ENCODE data around the gene UBXN10. TPM values are rescaled to one million over a fixed set of nuclear protein-coding genes. Genes with fewer than 3 reads are reported as not detected.

UBXN10 gene
- total and polyA plus RNA-seq, 2 of the 4 experiments (the other 2 are of a cell fraction): not detected

DNA sequence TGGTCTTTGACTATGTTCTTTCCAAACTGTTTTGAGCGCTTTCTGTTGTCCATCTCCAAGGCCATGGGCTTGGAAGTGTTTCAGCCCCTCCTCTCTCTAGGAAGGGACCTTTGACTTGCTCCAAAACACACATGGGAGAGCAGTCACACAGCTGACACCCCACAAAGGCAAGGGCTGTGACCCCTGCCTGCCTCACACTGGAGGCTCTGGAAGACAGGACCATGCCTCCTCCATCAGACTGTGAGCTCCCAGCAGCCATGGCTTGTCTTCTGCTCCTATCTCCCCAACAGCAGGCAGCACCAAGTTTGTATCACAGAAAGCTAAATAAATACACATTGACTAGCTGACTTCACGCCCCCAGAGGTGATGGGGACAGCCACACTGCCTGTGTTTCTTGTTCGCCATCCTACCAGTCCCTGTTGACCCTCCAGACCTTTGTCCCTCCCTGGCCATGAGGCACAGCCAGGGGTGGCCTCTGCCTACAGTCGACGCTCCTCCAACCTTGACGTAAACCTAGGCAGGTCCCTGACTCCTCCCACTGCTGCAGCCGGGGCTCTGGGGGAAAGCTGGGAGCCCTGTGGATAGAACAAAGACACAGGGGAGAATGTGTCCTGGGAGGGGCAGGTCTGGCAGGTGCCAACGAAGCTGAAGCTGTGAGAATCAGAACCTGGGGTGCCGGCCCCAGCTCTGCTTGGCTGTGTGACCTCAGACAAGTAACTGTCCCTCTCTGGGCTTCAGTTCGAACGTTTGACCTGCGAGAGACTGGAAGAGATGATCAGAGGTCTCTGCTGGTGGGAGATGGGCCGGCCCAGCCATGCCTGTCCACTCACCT, 41.9 kb upstream of the UBXN10 start:
- Histone ChIP-seq H4K5ac (ENCODE audit: low read depth, low read length) (no peak overlapping the region), H3K27me3 (ENCODE audit: control insufficient read depth, insufficient read depth, low read length) (peaks cover 36% of the 10 kb centered on the region), H2AK9ac (replicated peaks; ENCODE audit: low read depth, low read length, poor library complexity) (no peak overlapping the region), H2AK5ac (ENCODE audit: low read depth, low read length) (no peak overlapping the region), H3K4ac (ENCODE audit: low read depth, low read length) (no peak overlapping the region), H3K56ac (ENCODE audit: extremely low read depth, insufficient read depth, low read length) (no peak overlapping the region), H3K9me3 (ENCODE audit: control insufficient read depth, insufficient read depth, low read length) (no peaks in the 10 kb centered on the region), H3K79me1 (ENCODE audit: low read depth in 1 of 2, low read length in 2 of 2) (no peaks in the 10 kb centered on the region), H4K20me1 (ENCODE audit: insufficient read depth, low read length) (no peaks in the 10 kb centered on the region; the same call in 1 of the 2 replicates), H2BK15ac (ENCODE audit: low read depth, low read length) (no peak overlapping the region), H2AFZ (replicated peaks; ENCODE audit: low read length, poor library complexity) (no peak overlapping the region), H3K14ac (replicated peaks; ENCODE audit: low read depth, low read length) (no peak overlapping the region), H3K18ac (ENCODE audit: low read depth, low read length) (no peak overlapping the region), H2BK120ac (ENCODE audit: low read depth, low read length) (no peak overlapping the region), H4K91ac (ENCODE audit: insufficient read depth, low read depth, low read length) (no peak overlapping the region), H3K9ac (ENCODE audit: low read depth, low read length) (no peak overlapping the region), H3K4me2 (ENCODE audit: low read depth, low read length) (no peak overlapping the region), H3K4me3 (ENCODE audit: insufficient read depth, low read depth, low read length) (no peak overlapping the region), H2BK20ac (ENCODE audit: low read depth, low read length) (no peak overlapping the region), H4K8ac (ENCODE audit: low read depth in 2 of 2, low read length in 2 of 2) (no peak overlapping the region), H3K4me1 (ENCODE audit: control insufficient read depth, insufficient read depth, low read length) (no peaks in the 10 kb centered on the region), H3K27ac (ENCODE audit: insufficient read depth, low read length) (no peak overlapping the region), H3K36me3 (ENCODE audit: control insufficient read depth, insufficient read depth, low read length) (no peaks in the 10 kb centered on the region), H3K9me1 (ENCODE audit: insufficient read depth, low read length) (0 out of 2 replicates have a peak, but pooled peaks cover 3% of the 10 kb centered on the region), H3K23ac (ENCODE audit: low read depth, low read length) (no peak overlapping the region), H2BK5ac (ENCODE audit: low read depth, low read length, poor library complexity, severe bottlenecking) (no peak overlapping the region)
- in situ Hi-C loops (cut with MboI; ENCODE audit: low sequenced_read_pairs): no loop called here
- ATAC-seq (ENCODE audit: low read depth) (no peak), DNase-seq (no peak)
- BruUV-seq (replicated peaks): no TSS peak
- ChIA-PET POLR2A (ENCODE audit: unreplicated experiment) (interaction anchor here (1.1 kb wide), 1 partner anchor 50 kb away, joined by 8 read pairs; no protein-coding TSS in a partner anchor), CTCF (no interaction called here)
- 0% methylated on average over 1 of the region's 13 CpGs; no CpG with 5 or more reads in 1 of the 2 experiments for WGBS, 2 experiments (ENCODE audit: extremely low coverage in 2 of 2, insufficient read length in 1 of 2)
- dilution Hi-C loops (cut with HindIII; ENCODE audit: low sequenced_read_pairs, unreplicated experiment): no loop called here
- intact Hi-C loops (cut with micrococcal nuclease): no loop called here
- TF ChIP-seq, protein P1, sequence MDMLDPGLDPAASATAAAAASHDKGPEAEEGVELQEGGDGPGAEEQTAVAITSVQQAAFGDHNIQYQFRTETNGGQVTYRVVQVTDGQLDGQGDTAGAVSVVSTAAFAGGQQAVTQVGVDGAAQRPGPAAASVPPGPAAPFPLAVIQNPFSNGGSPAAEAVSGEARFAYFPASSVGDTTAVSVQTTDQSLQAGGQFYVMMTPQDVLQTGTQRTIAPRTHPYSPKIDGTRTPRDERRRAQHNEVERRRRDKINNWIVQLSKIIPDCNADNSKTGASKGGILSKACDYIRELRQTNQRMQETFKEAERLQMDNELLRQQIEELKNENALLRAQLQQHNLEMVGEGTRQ (IDR thresholded peaks at IDR 0.05; ENCODE audit: low read depth, low read length): no peak
- TF ChIP-seq POLR2A (IDR thresholded peaks at IDR 0.05; ENCODE audit: low read depth, low read length): no peak
- no peak for TF ChIP-seq MXI1 (IDR thresholded peaks at IDR 0.05; ENCODE audit: borderline replicate concordance, low read depth, low read length)
- TF ChIP-seq BHLHE40 (IDR thresholded peaks at IDR 0.05; ENCODE audit: low read depth, low read length): no peak
- TF ChIP-seq RAD21 (IDR thresholded peaks at IDR 0.05; ENCODE audit: low read length): no peak
- no peak for TF ChIP-seq RCOR1 (IDR thresholded peaks at IDR 0.05; ENCODE audit: insufficient replicate concordance, low read length)
- TF ChIP-seq, protein P2, sequence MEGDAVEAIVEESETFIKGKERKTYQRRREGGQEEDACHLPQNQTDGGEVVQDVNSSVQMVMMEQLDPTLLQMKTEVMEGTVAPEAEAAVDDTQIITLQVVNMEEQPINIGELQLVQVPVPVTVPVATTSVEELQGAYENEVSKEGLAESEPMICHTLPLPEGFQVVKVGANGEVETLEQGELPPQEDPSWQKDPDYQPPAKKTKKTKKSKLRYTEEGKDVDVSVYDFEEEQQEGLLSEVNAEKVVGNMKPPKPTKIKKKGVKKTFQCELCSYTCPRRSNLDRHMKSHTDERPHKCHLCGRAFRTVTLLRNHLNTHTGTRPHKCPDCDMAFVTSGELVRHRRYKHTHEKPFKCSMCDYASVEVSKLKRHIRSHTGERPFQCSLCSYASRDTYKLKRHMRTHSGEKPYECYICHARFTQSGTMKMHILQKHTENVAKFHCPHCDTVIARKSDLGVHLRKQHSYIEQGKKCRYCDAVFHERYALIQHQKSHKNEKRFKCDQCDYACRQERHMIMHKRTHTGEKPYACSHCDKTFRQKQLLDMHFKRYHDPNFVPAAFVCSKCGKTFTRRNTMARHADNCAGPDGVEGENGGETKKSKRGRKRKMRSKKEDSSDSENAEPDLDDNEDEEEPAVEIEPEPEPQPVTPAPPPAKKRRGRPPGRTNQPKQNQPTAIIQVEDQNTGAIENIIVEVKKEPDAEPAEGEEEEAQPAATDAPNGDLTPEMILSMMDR (conservative IDR thresholded peaks at IDR 0.05; ENCODE audit: low read depth, low read length): no peak
- TF ChIP-seq CEBPB (IDR thresholded peaks at IDR 0.05; ENCODE audit: low read depth, low read length): no peak
- no peak for TF ChIP-seq RFX5 (IDR thresholded peaks at IDR 0.05; ENCODE audit: low read depth, low read length)
- no peak for TF ChIP-seq FOS (IDR thresholded peaks at IDR 0.05; ENCODE audit: low read depth, low read length)
- TF ChIP-seq NFE2L2 (IDR thresholded peaks at IDR 0.05; ENCODE audit: low read depth, low read length): no peak
- no peak for TF ChIP-seq CHD1 (IDR thresholded peaks at IDR 0.05; ENCODE audit: low read depth, low read length)
- no peak for TF ChIP-seq MAFK (IDR thresholded peaks at IDR 0.05; ENCODE audit: low read depth, low read length)
- TF ChIP-seq, protein P3, sequence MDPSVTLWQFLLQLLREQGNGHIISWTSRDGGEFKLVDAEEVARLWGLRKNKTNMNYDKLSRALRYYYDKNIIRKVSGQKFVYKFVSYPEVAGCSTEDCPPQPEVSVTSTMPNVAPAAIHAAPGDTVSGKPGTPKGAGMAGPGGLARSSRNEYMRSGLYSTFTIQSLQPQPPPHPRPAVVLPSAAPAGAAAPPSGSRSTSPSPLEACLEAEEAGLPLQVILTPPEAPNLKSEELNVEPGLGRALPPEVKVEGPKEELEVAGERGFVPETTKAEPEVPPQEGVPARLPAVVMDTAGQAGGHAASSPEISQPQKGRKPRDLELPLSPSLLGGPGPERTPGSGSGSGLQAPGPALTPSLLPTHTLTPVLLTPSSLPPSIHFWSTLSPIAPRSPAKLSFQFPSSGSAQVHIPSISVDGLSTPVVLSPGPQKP (IDR thresholded peaks at IDR 0.05; ENCODE audit: borderline replicate concordance, low read depth, low read length): no peak
- TF ChIP-seq MAZ (IDR thresholded peaks at IDR 0.05; ENCODE audit: borderline replicate concordance, low read depth, low read length): no peak

Measured in IMR-90 (cell line).